A673 (cell line): Measurements from ENCODE around the gene ACOT7.

Source experiments
- EZH2 ChIP-seq: fragments of 200-600 bp; sonication (generic); IDR thresholded peaks from 2 replicates; pipeline ENCODE4 v1.6.1; 2017; ENCODE audit warnings: borderline replicate concordance, low read depth, mild to moderate bottlenecking, mixed read lengths, antibody characterized with exemption, low read length; ENCODE audit not compliant: poor library complexity, severe bottlenecking
- TF ChIP-seq, protein P1 (sequence below): fragments of 300-800, 200-600 bp; sonication (generic); conservative IDR thresholded peaks from 2 replicates; pipeline ENCODE4 v1.5.1; 2017; ENCODE audit warnings: low read depth, mild to moderate bottlenecking, antibody characterized with exemption, low read length, moderate library complexity, mixed read lengths

DNA sequence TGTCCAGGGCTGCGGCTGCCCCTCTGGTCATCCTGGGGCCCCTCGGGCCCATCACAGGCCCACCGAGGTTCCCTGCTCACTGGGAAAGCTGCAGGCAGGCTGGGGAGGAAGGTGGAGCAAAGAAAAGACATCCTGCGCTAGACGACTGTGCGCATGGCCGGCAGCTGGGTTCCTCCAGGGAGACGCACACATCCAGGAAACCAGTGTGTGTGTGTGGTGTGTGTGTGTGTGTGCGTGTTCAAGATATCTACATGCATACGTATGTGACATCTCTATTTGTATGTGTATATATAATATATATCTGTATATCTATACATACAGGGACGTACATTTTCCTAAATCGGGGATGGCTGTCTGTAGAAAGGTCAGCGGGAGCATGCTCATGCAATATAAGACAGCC is 63.7 kb downstream of the ACOT7 start:
- TF ChIP-seq EZH2: no peak
- TF ChIP-seq, protein P1, sequence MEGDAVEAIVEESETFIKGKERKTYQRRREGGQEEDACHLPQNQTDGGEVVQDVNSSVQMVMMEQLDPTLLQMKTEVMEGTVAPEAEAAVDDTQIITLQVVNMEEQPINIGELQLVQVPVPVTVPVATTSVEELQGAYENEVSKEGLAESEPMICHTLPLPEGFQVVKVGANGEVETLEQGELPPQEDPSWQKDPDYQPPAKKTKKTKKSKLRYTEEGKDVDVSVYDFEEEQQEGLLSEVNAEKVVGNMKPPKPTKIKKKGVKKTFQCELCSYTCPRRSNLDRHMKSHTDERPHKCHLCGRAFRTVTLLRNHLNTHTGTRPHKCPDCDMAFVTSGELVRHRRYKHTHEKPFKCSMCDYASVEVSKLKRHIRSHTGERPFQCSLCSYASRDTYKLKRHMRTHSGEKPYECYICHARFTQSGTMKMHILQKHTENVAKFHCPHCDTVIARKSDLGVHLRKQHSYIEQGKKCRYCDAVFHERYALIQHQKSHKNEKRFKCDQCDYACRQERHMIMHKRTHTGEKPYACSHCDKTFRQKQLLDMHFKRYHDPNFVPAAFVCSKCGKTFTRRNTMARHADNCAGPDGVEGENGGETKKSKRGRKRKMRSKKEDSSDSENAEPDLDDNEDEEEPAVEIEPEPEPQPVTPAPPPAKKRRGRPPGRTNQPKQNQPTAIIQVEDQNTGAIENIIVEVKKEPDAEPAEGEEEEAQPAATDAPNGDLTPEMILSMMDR: no peak
